Activated naive CD4-positive, alpha-beta T cell treated with anti-CD3 and anti-CD28 coated beads, Interleukin-2, amount 10 ng/mL, durations not matched to agents 7 days and 5 days (primary cell): ENCODE data around the gene DGCR2.
A peak's percentile ranks its signal among the peaks of the same experiment; 100 is the strongest.

Experiments
- CTCF ChIA-PET: fragments of 350-600 bp; sonication (Branson Sonifier 250); formaldehyde crosslinking; loops from one replicate; lab custom pipeline; 2021; ENCODE audit warnings: antibody characterized with exemption; lab: Charles Lee
- DNase-seq: peaks from one replicate; pipeline ENCODE4 v3.0.0-alpha.2; 2020
- H3K27ac Mint-ChIP-seq: one replicate; pipeline ENCODE4 v1.8.0; 2021; ENCODE audit warnings: mild to moderate bottlenecking, moderate library complexity, mixed read lengths
- H3K27me3 Mint-ChIP-seq: one replicate; pipeline ENCODE4 v1.8.0; 2021; ENCODE audit warnings: mild to moderate bottlenecking, mixed read lengths
- H3K36me3 Mint-ChIP-seq: one replicate; pipeline ENCODE4 v1.8.0; 2021; ENCODE audit warnings: mixed read lengths
- H3K4me1 Mint-ChIP-seq: one replicate; pipeline ENCODE4 v1.8.0; 2021; ENCODE audit warnings: mixed read lengths
- H3K4me3 Mint-ChIP-seq: one replicate; pipeline ENCODE4 v1.8.0; 2021; ENCODE audit warnings: mild to moderate bottlenecking, moderate library complexity, mixed read lengths
- H3K9me3 Mint-ChIP-seq: one replicate; pipeline ENCODE4 v1.8.0; 2021; ENCODE audit warnings: mixed read lengths

Gene DGCR2

GRCh38 chr22:19064354-19065054, 57.7 kb downstream of the DGCR2 start:
- Mint-ChIP-seq H3K27ac (no peak overlapping the region), H3K27me3 (no peaks in the 10 kb centered on the region), H3K9me3 (no peaks in the 10 kb centered on the region), H3K4me3 (no peak overlapping the region), H3K4me1 (no peaks in the 10 kb centered on the region), H3K36me3 (peaks cover 34% of the 10 kb centered on the region)
- CTCF ChIA-PET, result no interaction called here
- DNase-seq, result no peak

GRCh38 chr22:19063581-19064353, 58.4 kb downstream of the DGCR2 start:
- no peak for DNase-seq
- CTCF ChIA-PET, result no interaction called here
- H3K4me1 Mint-ChIP-seq, result no peaks in the 10 kb centered on the region
- no peaks in the 10 kb centered on the region for H3K27me3 Mint-ChIP-seq
- no peak overlapping the region for H3K27ac Mint-ChIP-seq
- no peaks in the 10 kb centered on the region for H3K9me3 Mint-ChIP-seq
- H3K36me3 Mint-ChIP-seq, result peaks cover 37% of the 10 kb centered on the region
- H3K4me3 Mint-ChIP-seq, result no peak overlapping the region

GRCh38 chr22:19062943-19063308, 59.3 kb downstream of the DGCR2 start:
- Mint-ChIP-seq H3K9me3 (no peaks in the 10 kb centered on the region), H3K36me3 (peaks cover 38% of the 10 kb centered on the region), H3K27me3 (no peaks in the 10 kb centered on the region), H3K4me3 (no peak overlapping the region), H3K4me1 (no peaks in the 10 kb centered on the region), H3K27ac (no peak overlapping the region)
- no peak for DNase-seq
- CTCF ChIA-PET, result no interaction called here

GRCh38 chr22:19062139-19062942, 59.9 kb downstream of the DGCR2 start:
- peaks cover 38% of the 10 kb centered on the region for H3K36me3 Mint-ChIP-seq
- H3K9me3 Mint-ChIP-seq, result no peaks in the 10 kb centered on the region
- no peak overlapping the region for H3K27ac Mint-ChIP-seq
- no peak overlapping the region for H3K4me3 Mint-ChIP-seq
- CTCF ChIA-PET, result no interaction called here
- DNase-seq, result no peak
- H3K27me3 Mint-ChIP-seq, result no peaks in the 10 kb centered on the region
- H3K4me1 Mint-ChIP-seq, result no peaks in the 10 kb centered on the region

- no peak overlapping the region for H3K27ac Mint-ChIP-seq
- no peaks in the 10 kb centered on the region for H3K9me3 Mint-ChIP-seq
- peaks cover 37% of the 10 kb centered on the region for H3K36me3 Mint-ChIP-seq
- H3K4me1 Mint-ChIP-seq, result no peaks in the 10 kb centered on the region
- no peaks in the 10 kb centered on the region for H3K27me3 Mint-ChIP-seq
- DNase-seq, result no peak
- no peak overlapping the region for H3K4me3 Mint-ChIP-seq
- CTCF ChIA-PET, result no interaction called here
Measured at GRCh38 chr22:19061471-19062138, 60.6 kb downstream of the DGCR2 start.

- Mint-ChIP-seq H3K4me3 (no peak overlapping the region), H3K27me3 (no peaks in the 10 kb centered on the region), H3K27ac (no peak overlapping the region), H3K9me3 (no peaks in the 10 kb centered on the region), H3K36me3 (peaks cover 35% of the 10 kb centered on the region), H3K4me1 (no peaks in the 10 kb centered on the region)
- no peak for DNase-seq
- CTCF ChIA-PET, result no interaction called here
Measured at GRCh38 chr22:19060356-19061009, 61.7 kb downstream of the DGCR2 start.

GRCh38 chr22:19059481-19060278, 62.5 kb downstream of the DGCR2 start:
- H3K9me3 Mint-ChIP-seq, result no peaks in the 10 kb centered on the region
- peak overlapping the region; percentile 34 for H3K27ac Mint-ChIP-seq
- H3K4me1 Mint-ChIP-seq, result no peaks in the 10 kb centered on the region
- no peaks in the 10 kb centered on the region for H3K27me3 Mint-ChIP-seq
- CTCF ChIA-PET, result no interaction called here
- DNase-seq, result no peak
- peaks cover 33% of the 10 kb centered on the region for H3K36me3 Mint-ChIP-seq
- H3K4me3 Mint-ChIP-seq, result no peak overlapping the region

- Mint-ChIP-seq H3K27ac (no peak overlapping the region), H3K9me3 (no peaks in the 10 kb centered on the region), H3K4me3 (no peak overlapping the region), H3K36me3 (peaks cover 37% of the 10 kb centered on the region), H3K4me1 (no peaks in the 10 kb centered on the region), H3K27me3 (no peaks in the 10 kb centered on the region)
- CTCF ChIA-PET, result no interaction called here
- no peak for DNase-seq
Measured at GRCh38 chr22:19058713-19059451, 63.3 kb downstream of the DGCR2 start.

- H3K9me3 Mint-ChIP-seq, result no peaks in the 10 kb centered on the region
- peaks cover 39% of the 10 kb centered on the region for H3K36me3 Mint-ChIP-seq
- H3K27ac Mint-ChIP-seq, result no peak overlapping the region
Measured at GRCh38 chr22:19057999-19058491, 64.2 kb downstream of the DGCR2 start.

GRCh38 chr22:19057539-19057938, 64.7 kb downstream of the DGCR2 start:
- Mint-ChIP-seq H3K4me1 (no peaks in the 10 kb centered on the region), H3K27me3 (no peaks in the 10 kb centered on the region), H3K27ac (no peak overlapping the region), H3K9me3 (no peaks in the 10 kb centered on the region), H3K36me3 (peaks cover 44% of the 10 kb centered on the region), H3K4me3 (no peak overlapping the region)
- DNase-seq, result no peak
- CTCF ChIA-PET, result no interaction called here

More at GRCh38 chr22:19057999-19058491, 64.2 kb downstream of the DGCR2 start:
- CTCF ChIA-PET, result no interaction called here
- no peak overlapping the region for H3K4me3 Mint-ChIP-seq
- DNase-seq, result no peak
- no peaks in the 10 kb centered on the region for H3K27me3 Mint-ChIP-seq
- no peaks in the 10 kb centered on the region for H3K4me1 Mint-ChIP-seq

GRCh38 chr22:19056951-19057401, 65.2 kb downstream of the DGCR2 start:
- H3K9me3 Mint-ChIP-seq, result no peaks in the 10 kb centered on the region
- peaks cover 44% of the 10 kb centered on the region for H3K36me3 Mint-ChIP-seq
- no peaks in the 10 kb centered on the region for H3K4me1 Mint-ChIP-seq
- no peaks in the 10 kb centered on the region for H3K27me3 Mint-ChIP-seq
- no peak for DNase-seq
- H3K27ac Mint-ChIP-seq, result peak overlapping the region; percentile 61
- CTCF ChIA-PET, result no interaction called here
- no peak overlapping the region for H3K4me3 Mint-ChIP-seq

GRCh38 chr22:19055801-19056200, 66.4 kb downstream of the DGCR2 start:
- no peak overlapping the region for H3K4me3 Mint-ChIP-seq
- no peaks in the 10 kb centered on the region for H3K9me3 Mint-ChIP-seq
- H3K36me3 Mint-ChIP-seq, result peaks cover 38% of the 10 kb centered on the region
- H3K27ac Mint-ChIP-seq, result no peak overlapping the region
- CTCF ChIA-PET, result no interaction called here
- H3K4me1 Mint-ChIP-seq, result no peaks in the 10 kb centered on the region
- no peak for DNase-seq
- no peaks in the 10 kb centered on the region for H3K27me3 Mint-ChIP-seq
